Measurements from ENCODE around the gene FBLN2. TPM values are rescaled to one million over a fixed set of nuclear protein-coding genes. Genes with fewer than 3 reads are reported as not detected.
A peak's percentile ranks its signal among the peaks of the same experiment; 100 is the strongest.

The FBLN2 gene
- total and polyA plus RNA-seq, 2 of the 13 experiments (the other 11 are each of a cell fraction or from before 2014, with no cell fraction given) = not detected

- TF ChIP-seq ZNF616 (CRISPR knock-in tag; IDR thresholded peaks at IDR 0.05; ENCODE audit: low read depth) (no peak), ZNF101 (CRISPR knock-in tag; IDR thresholded peaks at IDR 0.05; ENCODE audit: borderline replicate concordance, low read depth) (no peak), ZNF883 (CRISPR knock-in tag; IDR thresholded peaks at IDR 0.05; ENCODE audit: not compliant biosample characterization) (no peak), RERE (CRISPR knock-in tag; IDR thresholded peaks at IDR 0.05; ENCODE audit: low read depth) (no peak), ZNF121 (CRISPR knock-in tag; IDR thresholded peaks at IDR 0.05) (no peak), CENPT (CRISPR knock-in tag; IDR thresholded peaks at IDR 0.05; ENCODE audit: low read depth) (no peak), ZNF577 (CRISPR knock-in tag; IDR thresholded peaks at IDR 0.05; ENCODE audit: borderline replicate concordance, low read depth) (no peak), ZNF142 (CRISPR knock-in tag; IDR thresholded peaks at IDR 0.05) (no peak), HMGXB3 (CRISPR knock-in tag; IDR thresholded peaks at IDR 0.05; ENCODE audit: borderline replicate concordance) (no peak), ETV5 (CRISPR knock-in tag; IDR thresholded peaks at IDR 0.05; ENCODE audit: borderline replicate concordance) (no peak), ZNF792 (CRISPR knock-in tag; IDR thresholded peaks at IDR 0.05) (0 out of 2 replicates have a peak, but pooled peaks have one; percentile 42), KDM4B (CRISPR knock-in tag; IDR thresholded peaks at IDR 0.05) (peak; percentile 66; the same call in 1 of the 2 replicates)
These were observed 99.4 kb downstream of the FBLN2 start (continued) for GRCh38 chr3:13648060-13649001.

Data from HepG2 (cell line).